Measurements from ENCODE around the gene GNA12. TPM values are rescaled to one million over a fixed set of nuclear protein-coding genes. Genes with fewer than 3 reads are reported as not detected.
A peak's percentile ranks its signal among the peaks of the same experiment; 100 is the strongest.

GNA12 gene
- total and polyA plus RNA-seq, 9 of the 15 experiments (the other 6 are each of a cell fraction or from before 2014, with no cell fraction given), result 0.65 to 32.7 (median 9.6) TPM

GRCh38 chr7:2804227-2804763, 39.8 kb downstream of the GNA12 start:
- Histone ChIP-seq H3K79me2 (ENCODE audit: control insufficient read depth, insufficient read depth, low read length) (peaks cover 19% of the 10 kb centered on the region), H4K20me1 (replicated peaks; ENCODE audit: control insufficient read depth, insufficient read depth, low read length) (0 out of 2 replicates have a peak, but pooled peaks cover 13% of the 10 kb centered on the region), H3K4me1 (replicated peaks in 1 of 2; ENCODE audit: control insufficient read depth in 2 of 2, insufficient read depth in 2 of 2, low read length in 2 of 2) (peaks cover 16 to 24% of the 10 kb centered on the region in 2 experiments), H3K9me3 (replicated peaks; ENCODE audit: control insufficient read depth, insufficient read depth, low read depth, low read length) (no peaks in the 10 kb centered on the region), H3K36me3 (ENCODE audit: control insufficient read depth, insufficient read depth, low read length) (no peaks in the 10 kb centered on the region), H3K9ac (ENCODE audit: insufficient read depth in 1 of 2, low read depth in 2 of 2, low read length in 2 of 2) (no peak overlapping the region), H3K9me1 (ENCODE audit: control insufficient read depth, insufficient read depth, low read length) (no peaks in the 10 kb centered on the region), H3K27me3 (ENCODE audit: control insufficient read depth in 2 of 2, insufficient read depth in 2 of 2, low read length in 2 of 2) (no peaks in the 10 kb centered on the region), H3K27ac (ENCODE audit: extremely low read depth, low read depth, low read length) (no peak overlapping the region), H2AFZ (ENCODE audit: low read depth, low read length) (no peak overlapping the region), H3K4me3 (no peak overlapping the region), H3K4me2 (ENCODE audit: insufficient read depth, low read length) (no peak overlapping the region; the same call in 1 of the 2 replicates)
- CTCF ChIA-PET (ENCODE audit: low intra/inter-chr PET ratio), result no interaction called here
- intact Hi-C loops (cut with micrococcal nuclease), result no loop called here
- peak; percentile 67 for FAIRE-seq
- ATAC-seq, result peak; percentile 78
- TF ChIP-seq YY1 (IDR thresholded peaks at IDR 0.05; ENCODE audit: borderline replicate concordance in 1 of 3, control insufficient read depth in 1 of 3, extremely low read depth in 1 of 3, insufficient read depth in 3 of 3, insufficient read length in 1 of 3, insufficient replicate concordance in 2 of 3, low read depth in 1 of 3, low read length in 2 of 3), result peak in 2 of 3 experiments; percentile 12 to 75
- peak; percentile 32 to 49 (median 43); a peak in 5 of 6 replicates for TF ChIP-seq CTCF (IDR thresholded peaks at IDR 0.05 in 2 of 3, conservative IDR thresholded peaks at IDR 0.05 in 1 of 3; ENCODE audit: insufficient read depth in 2 of 3, low read depth in 1 of 3, low read length in 3 of 3)
- TF ChIP-seq ATF2 (CRISPR knock-in tag; IDR thresholded peaks at IDR 0.05), result no peak
- peak; percentile 76 for TF ChIP-seq EHMT2 (IDR thresholded peaks at IDR 0.05)
- TF ChIP-seq CEBPB (tag; IDR thresholded peaks at IDR 0.05), result peak; percentile 47; the same call in 1 of the 2 replicates
- TF ChIP-seq GABPB2 (CRISPR knock-in tag; conservative IDR thresholded peaks at IDR 0.05), result no peak
- 0 out of 2 replicates have a peak, but pooled peaks have one; percentile 21 for TF ChIP-seq DPF2 (IDR thresholded peaks at IDR 0.05)
- DNase-seq (ENCODE audit: extremely low read depth in 1 of 4, low spot score in 3 of 4), result peak; percentile 57 to 61 (median 59)
- POLR2A ChIA-PET, result interaction anchor here (1.5 kb wide), 1 partner anchor 15 kb away, joined by 3 read pairs; no protein-coding TSS in a partner anchor
- no TSS peak for BruUV-seq (replicated peaks)
- in situ Hi-C loops (cut with MboI), result no loop called here
- 71% methylated on average over 6 of the region's 6 CpGs for WGBS (ENCODE audit: insufficient coverage, low coverage, missing lambda C conversion rate)

Data from K562 (cell line).